ENCODE measurements around the gene LCN15.

The LCN15 gene

DNA sequence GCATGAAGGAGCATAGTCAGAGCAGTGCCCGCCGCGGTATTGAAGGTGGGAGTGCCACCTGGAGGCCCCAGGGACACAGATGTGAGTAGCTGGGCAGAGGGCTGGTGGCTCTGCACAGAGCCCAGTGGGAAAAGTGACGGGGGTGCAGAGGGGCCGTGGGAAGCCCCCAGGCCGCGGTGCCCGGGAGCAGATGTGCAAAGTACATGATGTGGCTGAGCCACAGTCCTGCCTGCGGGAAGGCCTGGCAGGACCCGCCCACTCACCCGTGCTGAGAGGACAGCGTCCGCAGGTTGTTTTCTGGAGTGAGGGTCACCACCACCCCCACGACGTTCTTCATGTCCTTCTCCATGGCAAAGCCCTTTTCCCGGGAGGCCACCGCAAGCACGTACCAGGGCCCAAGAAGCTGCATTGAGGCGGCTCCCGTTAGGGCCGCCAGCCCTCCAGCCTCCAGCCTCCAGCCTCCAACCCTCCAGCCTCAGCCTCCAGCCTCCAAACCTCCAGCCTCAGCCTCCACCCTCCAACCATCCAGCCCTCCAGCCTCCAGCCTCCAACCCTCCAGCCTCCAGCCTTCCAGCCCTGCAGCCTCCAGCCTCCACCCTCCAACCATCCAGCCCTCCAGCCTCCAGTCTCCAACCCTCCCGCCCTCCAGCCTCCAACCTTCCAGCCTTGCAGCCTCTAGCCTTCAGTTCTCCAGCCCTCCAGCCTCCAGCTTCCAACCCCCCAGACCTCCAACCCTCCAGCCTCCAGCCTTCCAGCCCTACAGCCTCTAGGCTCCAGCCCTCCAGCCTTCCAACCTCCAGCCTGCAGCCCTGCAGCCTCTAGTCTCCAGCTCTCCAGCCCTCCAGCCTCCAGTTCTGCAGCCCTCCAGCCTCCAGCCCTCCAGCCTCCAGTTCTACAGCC is 16.9 kb downstream of the LCN15 start:
- Histone ChIP-seq H3K27ac (ENCODE audit: low read length) (no peak overlapping the region), H3K9ac (ENCODE audit: low read length) (no peak overlapping the region), H3K27me3 (ENCODE audit: control insufficient read depth, insufficient read depth, low read length) (no peaks in the 10 kb centered on the region), H3K36me3 (ENCODE audit: control insufficient read depth, low read depth, low read length) (no peaks in the 10 kb centered on the region), H3K4me3 (ENCODE audit: low read length) (no peak overlapping the region), H3K9me3 (ENCODE audit: control insufficient read depth, low read depth, low read length) (no peaks in the 10 kb centered on the region), H3K4me1 (ENCODE audit: control insufficient read depth, low read depth, low read length) (no peaks in the 10 kb centered on the region)

DNA sequence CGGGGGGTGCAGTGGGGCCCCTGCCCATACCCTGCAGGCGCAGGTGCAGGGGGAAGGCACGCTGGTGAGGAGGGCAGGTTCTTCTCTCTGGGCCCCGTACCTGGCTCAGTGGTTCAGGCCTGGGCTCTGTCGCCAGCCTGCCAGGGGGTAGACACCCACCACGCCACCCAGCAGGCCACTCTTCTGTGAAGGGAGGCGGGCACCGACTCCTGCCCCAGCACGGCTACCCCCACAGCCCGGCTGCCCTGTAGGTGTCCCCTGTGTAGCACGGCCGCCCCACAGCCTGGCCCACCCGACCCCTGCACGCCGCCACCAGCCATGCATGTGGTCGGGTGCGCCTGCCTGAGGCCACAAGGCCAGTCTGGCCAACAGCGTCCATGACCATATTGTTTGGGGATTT is 17.7 kb downstream of the LCN15 start:
- H3K36me3 ChIP-seq (ENCODE audit: control insufficient read depth, low read depth, low read length): no peaks in the 10 kb centered on the region
- no peaks in the 10 kb centered on the region for H3K9me3 ChIP-seq (ENCODE audit: control insufficient read depth, low read depth, low read length)
- H3K27ac ChIP-seq (ENCODE audit: low read length): no peak overlapping the region
- H3K9ac ChIP-seq (ENCODE audit: low read length): no peak overlapping the region
- no peak overlapping the region for H3K4me3 ChIP-seq (ENCODE audit: low read length)
- H3K4me1 ChIP-seq (ENCODE audit: control insufficient read depth, low read depth, low read length): no peaks in the 10 kb centered on the region
- no peaks in the 10 kb centered on the region for H3K27me3 ChIP-seq (ENCODE audit: control insufficient read depth, insufficient read depth, low read length)

DNA sequence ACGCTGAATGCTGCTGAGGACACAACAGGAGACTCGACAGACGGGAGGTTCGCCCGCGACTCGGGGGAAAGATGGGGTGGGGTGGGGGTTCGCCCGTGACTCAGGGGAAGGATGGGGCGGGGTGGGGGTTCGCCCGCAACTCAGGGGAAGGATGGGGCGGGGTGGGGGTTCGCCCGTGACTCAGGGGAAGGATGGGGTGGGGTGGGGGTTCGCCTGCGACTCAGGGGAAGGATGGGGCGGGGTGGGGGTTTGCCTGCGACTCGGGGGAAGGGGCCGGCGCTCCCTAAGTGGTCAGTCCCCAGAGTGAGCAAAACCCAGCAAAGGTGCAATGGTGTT is 18.2 kb downstream of the LCN15 start:
- H3K36me3 ChIP-seq (ENCODE audit: control insufficient read depth, low read depth, low read length): no peaks in the 10 kb centered on the region
- no peaks in the 10 kb centered on the region for H3K9me3 ChIP-seq (ENCODE audit: control insufficient read depth, low read depth, low read length)
- H3K27me3 ChIP-seq (ENCODE audit: control insufficient read depth, insufficient read depth, low read length): no peaks in the 10 kb centered on the region
- H3K4me3 ChIP-seq (ENCODE audit: low read length): no peak overlapping the region
- H3K4me1 ChIP-seq (ENCODE audit: control insufficient read depth, low read depth, low read length): no peaks in the 10 kb centered on the region
- no peak overlapping the region for H3K27ac ChIP-seq (ENCODE audit: low read length)
- H3K9ac ChIP-seq (ENCODE audit: low read length): no peak overlapping the region

DNA sequence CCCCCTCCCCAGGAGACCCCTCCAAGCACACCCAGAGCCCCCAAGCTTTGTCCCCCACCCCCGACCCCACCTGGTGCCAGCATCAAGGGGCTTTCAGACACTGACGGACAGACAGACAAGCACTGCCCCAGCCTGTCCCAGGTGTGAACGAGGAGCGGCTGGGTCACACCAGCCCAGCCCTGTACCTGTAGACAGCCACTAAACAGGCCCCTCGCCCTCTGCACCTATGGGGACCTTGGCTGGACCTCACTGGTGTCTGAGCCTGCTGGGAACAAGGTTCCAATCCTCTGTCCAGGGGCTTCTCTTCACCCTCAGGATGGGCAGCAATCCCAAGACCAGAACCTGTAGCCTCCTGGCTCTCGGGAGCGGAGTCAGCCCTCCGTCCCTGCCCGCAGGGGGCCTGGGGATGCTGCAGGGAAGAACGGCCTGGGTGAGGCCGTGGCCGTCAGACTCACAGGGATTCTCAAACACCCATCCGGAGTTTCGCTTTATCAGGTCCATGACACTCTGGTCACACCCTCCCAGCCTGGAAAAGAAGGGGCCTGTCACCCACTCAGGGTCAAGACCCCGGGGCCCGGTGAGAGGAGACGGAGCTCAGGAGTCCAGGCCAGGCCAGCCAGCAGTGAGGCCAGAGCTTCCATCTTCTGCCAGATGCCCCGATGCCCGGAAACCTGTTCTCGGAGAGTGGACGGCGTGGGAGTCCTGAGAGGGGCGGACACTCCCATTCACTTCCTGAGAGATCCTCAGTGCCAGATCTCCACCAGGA is 18.7 kb downstream of the LCN15 start:
- Histone ChIP-seq H3K27me3 (ENCODE audit: control insufficient read depth, insufficient read depth, low read length) (no peaks in the 10 kb centered on the region), H3K9me3 (ENCODE audit: control insufficient read depth, low read depth, low read length) (no peaks in the 10 kb centered on the region), H3K9ac (ENCODE audit: low read length) (no peak overlapping the region), H3K4me1 (ENCODE audit: control insufficient read depth, low read depth, low read length) (no peaks in the 10 kb centered on the region), H3K4me3 (ENCODE audit: low read length) (no peak overlapping the region), H3K36me3 (ENCODE audit: control insufficient read depth, low read depth, low read length) (no peaks in the 10 kb centered on the region), H3K27ac (ENCODE audit: low read length) (no peak overlapping the region)

DNA sequence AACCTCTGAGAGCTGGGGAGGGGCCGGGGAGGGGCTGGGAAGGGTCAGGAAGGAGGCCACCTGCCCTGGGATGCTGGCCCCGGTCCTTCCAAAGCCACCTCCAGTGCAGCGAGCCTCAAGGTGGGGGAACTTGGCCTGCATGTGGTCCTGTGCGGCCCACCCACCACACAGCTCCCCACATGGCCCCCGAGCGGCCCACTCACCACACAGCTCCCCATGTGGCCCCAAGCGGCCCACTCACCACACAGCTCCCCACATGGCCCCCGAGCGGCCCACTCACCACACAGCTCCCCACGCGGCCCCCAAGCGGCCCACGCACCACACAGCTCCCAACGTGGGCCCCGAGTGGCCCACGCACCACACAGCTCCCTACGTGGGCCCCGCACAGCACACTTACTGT is 19.5 kb downstream of the LCN15 start:
- Histone ChIP-seq H3K27ac (ENCODE audit: low read length) (no peak overlapping the region), H3K4me1 (ENCODE audit: control insufficient read depth, low read depth, low read length) (no peaks in the 10 kb centered on the region), H3K9ac (ENCODE audit: low read length) (no peak overlapping the region), H3K9me3 (ENCODE audit: control insufficient read depth, low read depth, low read length) (no peaks in the 10 kb centered on the region), H3K36me3 (ENCODE audit: control insufficient read depth, low read depth, low read length) (no peaks in the 10 kb centered on the region), H3K4me3 (ENCODE audit: low read length) (no peak overlapping the region), H3K27me3 (ENCODE audit: control insufficient read depth, insufficient read depth, low read length) (no peaks in the 10 kb centered on the region)

DNA sequence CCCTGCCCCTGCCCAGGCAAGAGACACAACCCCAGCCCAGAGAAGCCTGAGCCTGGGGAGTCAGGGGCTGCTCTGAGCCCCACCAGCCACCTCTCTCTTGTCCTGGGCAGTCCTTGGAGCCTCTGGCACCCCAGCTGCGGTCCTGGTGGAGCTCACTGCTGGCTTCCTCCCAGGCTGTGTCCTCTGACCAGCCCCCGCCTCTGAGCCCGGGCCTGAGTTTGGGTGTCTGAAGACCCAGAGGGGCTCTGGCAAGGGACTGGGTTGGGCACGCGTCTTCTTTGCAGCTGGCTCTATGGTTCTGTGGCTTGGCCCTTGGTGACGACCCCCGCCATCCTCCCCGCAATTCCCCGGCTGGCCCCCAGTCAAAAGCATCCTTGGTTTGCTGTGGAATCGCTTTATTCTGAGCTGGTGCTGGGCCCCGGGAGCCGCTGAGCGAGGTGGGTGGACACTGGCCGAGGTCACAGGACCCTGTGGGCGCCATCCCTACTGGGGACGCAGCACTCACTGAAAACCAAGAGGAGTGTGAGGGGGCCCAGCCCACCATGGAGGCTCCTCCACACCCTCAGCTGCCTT is 20.6 kb downstream of the LCN15 start:
- Histone ChIP-seq H3K9me3 (ENCODE audit: control insufficient read depth, low read depth, low read length) (no peaks in the 10 kb centered on the region), H3K4me3 (ENCODE audit: low read length) (no peak overlapping the region), H3K9ac (ENCODE audit: low read length) (no peak overlapping the region), H3K27ac (ENCODE audit: low read length) (no peak overlapping the region), H3K4me1 (ENCODE audit: control insufficient read depth, low read depth, low read length) (no peaks in the 10 kb centered on the region), H3K36me3 (ENCODE audit: control insufficient read depth, low read depth, low read length) (no peaks in the 10 kb centered on the region), H3K27me3 (ENCODE audit: control insufficient read depth, insufficient read depth, low read length) (no peaks in the 10 kb centered on the region)

DNA sequence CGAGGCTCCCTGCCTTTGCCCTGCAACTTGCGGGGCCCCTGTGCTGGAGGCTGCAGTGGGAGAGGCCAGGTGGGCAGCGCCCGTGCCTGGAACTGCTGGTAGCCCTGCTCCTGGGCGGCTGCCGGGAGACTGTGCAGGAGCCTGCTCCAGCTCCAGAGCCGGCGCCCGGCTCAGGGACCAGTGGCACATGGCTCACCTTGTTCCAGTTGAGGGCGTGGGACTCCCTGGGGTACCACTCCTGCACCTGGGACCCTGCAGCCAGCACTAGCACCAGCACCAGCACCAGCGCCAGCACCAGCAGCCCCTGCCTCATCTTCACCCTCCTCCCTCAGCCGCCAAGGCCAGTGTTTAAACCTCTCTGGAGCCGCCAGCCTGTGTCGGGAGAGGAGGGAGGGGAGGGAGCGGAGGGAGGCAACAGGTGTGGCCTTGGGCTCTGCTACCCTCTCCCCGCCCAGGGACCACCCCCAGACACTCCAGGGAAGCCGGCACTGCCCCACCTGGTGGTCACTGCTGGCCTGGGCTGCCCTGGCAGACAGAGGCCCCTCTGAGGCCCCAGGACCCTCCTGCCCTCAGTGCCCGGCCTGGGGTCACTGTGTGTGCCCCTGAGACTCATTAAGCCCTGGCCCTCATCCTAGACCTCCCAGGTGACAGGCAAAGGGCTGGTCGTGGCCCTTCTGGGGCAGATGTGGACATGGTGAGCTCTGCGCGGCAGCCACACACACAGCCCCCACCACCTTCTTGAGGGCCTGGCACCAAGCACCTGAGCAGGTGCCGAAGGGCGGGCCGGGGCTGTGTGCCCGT is 21.5 kb downstream of the LCN15 start, which contains the start of gene LCN10:
TSS of gene LCN10 (minus strand) at position 350 of the 801 bp plus-strand sequence. CDS start at position 313, 37 bp downstream.
- Histone ChIP-seq H3K4me1 (ENCODE audit: control insufficient read depth, low read depth, low read length) (no peaks in the 10 kb centered on the region), H3K4me3 (ENCODE audit: low read length) (no peak within 1 kb of the TSS), H3K36me3 (ENCODE audit: control insufficient read depth, low read depth, low read length) (no peaks in the 10 kb centered on the region), H3K9me3 (ENCODE audit: control insufficient read depth, low read depth, low read length) (no peaks in the 10 kb centered on the region), H3K9ac (ENCODE audit: low read length) (no peak within 1 kb of the TSS), H3K27ac (ENCODE audit: low read length) (no peak within 1 kb of the TSS), H3K27me3 (ENCODE audit: control insufficient read depth, insufficient read depth, low read length) (no peaks in the 10 kb centered on the region)

DNA sequence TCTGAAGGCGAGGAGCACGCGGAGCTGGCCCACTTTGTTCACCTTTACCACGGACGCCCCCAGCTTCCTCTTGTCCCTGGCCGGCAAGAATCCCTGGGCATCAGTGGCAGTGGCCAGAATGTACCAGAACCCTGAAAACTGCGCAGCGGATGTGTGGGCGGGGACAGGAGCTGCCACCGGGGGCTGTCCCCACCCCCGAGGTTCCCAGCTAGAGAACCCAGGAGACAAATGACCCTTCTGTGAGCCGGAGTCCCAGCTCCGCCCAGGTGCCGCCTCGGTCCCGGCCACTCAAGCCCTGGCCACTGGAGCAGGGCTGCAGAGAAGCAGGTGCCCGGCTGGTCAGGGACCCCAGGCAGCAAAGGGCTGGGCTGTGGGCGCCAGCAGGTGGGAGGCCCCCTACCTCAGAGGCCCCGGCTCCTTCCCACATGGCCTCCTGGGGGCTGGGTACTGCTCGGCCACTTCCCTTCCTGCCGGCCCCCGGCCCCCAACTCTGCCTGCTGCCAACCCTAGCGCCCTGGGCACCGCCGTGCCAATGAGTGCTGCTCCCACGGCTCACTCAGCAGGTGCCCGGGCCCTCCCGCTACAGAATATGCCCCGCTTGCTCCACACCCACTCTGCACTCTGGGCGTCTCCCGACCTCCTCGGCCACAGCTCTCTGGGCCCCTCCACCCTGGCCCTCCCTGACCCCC is 22.3 kb downstream of the LCN15 start:
- Histone ChIP-seq H3K36me3 (ENCODE audit: control insufficient read depth, low read depth, low read length) (no peaks in the 10 kb centered on the region), H3K27me3 (ENCODE audit: control insufficient read depth, insufficient read depth, low read length) (no peaks in the 10 kb centered on the region), H3K9me3 (ENCODE audit: control insufficient read depth, low read depth, low read length) (no peaks in the 10 kb centered on the region), H3K4me1 (ENCODE audit: control insufficient read depth, low read depth, low read length) (no peaks in the 10 kb centered on the region), H3K4me3 (ENCODE audit: low read length) (no peak overlapping the region), H3K27ac (ENCODE audit: low read length) (no peak overlapping the region), H3K9ac (ENCODE audit: low read length) (no peak overlapping the region)

DNA sequence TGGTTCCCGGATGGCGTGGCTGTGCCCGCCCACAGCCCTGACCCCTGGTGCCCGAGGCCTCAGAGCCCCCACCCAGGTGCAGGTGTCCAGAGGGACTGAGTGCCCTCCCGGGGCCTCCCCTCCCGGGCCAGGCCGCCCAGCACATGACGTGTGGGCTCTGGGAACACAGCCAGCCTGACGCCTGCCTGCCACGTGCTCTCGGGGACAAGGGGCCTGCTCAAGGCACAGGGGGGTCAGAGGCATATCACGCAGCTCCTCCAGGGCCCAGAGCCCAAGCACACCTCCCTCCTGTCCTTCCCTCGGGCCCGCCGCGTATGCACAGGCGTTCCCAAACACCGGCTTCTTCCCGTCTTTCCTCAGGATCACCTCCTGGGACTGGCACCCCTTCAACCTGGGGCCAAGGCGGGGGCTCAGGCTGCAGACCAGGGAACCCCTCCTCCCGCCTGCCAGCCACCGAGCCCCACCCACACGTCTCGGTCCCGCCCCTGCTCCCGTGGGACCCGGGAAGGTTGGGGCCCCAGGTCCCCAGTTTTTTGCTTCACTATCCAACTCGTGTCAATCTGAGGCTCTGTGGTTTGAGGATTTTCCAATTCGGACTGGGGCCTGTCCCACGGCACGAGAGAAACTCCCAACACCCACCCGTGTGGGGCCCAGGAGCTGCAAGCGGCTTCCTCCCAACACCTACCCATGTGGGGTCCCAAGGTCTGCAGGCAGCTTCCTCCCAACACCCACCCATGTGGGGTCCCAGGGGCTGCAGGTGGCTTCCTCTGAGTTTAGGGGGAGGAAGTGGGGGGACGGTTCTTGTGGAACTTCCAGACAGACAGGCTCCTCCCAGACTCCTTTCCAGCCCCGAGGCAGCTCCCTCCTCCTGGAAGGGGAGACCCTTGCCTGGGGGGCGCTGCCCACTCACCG is 23.1 kb downstream of the LCN15 start:
- Histone ChIP-seq H3K4me1 (ENCODE audit: control insufficient read depth, low read depth, low read length) (no peaks in the 10 kb centered on the region), H3K27me3 (ENCODE audit: control insufficient read depth, insufficient read depth, low read length) (no peaks in the 10 kb centered on the region), H3K9me3 (ENCODE audit: control insufficient read depth, low read depth, low read length) (no peaks in the 10 kb centered on the region), H3K27ac (ENCODE audit: low read length) (no peak overlapping the region), H3K36me3 (ENCODE audit: control insufficient read depth, low read depth, low read length) (no peaks in the 10 kb centered on the region), H3K9ac (ENCODE audit: low read length) (no peak overlapping the region), H3K4me3 (ENCODE audit: low read length) (no peak overlapping the region)

DNA sequence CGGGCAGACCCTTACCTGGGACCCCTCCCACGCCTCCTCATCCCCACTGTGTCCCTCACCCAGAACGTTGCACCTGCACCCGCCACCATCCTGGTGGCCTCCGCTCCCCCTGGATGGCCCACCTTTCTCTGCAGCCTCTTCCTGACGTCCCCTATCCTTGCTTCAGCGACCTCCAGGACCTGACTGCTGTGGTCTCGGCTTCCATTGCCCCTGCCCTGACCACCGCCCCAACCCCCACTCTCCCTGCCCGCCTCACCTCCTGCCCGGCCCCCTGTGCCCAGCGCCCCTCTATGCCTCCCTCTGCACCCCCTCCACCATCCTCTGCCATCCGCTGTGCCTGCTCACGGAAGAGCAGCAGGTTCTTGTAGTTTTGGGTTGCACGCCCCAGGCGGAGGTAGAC is 23.8 kb downstream of the LCN15 start:
- H3K27ac ChIP-seq (ENCODE audit: low read length): no peak overlapping the region
- H3K27me3 ChIP-seq (ENCODE audit: control insufficient read depth, insufficient read depth, low read length): no peaks in the 10 kb centered on the region
- H3K4me1 ChIP-seq (ENCODE audit: control insufficient read depth, low read depth, low read length): no peaks in the 10 kb centered on the region
- no peaks in the 10 kb centered on the region for H3K36me3 ChIP-seq (ENCODE audit: control insufficient read depth, low read depth, low read length)
- no peak overlapping the region for H3K4me3 ChIP-seq (ENCODE audit: low read length)
- no peak overlapping the region for H3K9ac ChIP-seq (ENCODE audit: low read length)
- no peaks in the 10 kb centered on the region for H3K9me3 ChIP-seq (ENCODE audit: control insufficient read depth, low read depth, low read length)

Measured in iPS-18a (cell line).